Heart left ventricle (tissue), 13 donors: Measurements from ENCODE around the gene ANKH.

Experiments
- CTCF ChIP-seq, 12 donors: fragments of 200-600 bp; sonication (generic) in 4 of 12; IDR thresholded peaks; one replicate each; pipeline versions ENCODE4 v1.5.0 to v1.8.0; 2018 to 2022; ENCODE audit warnings: antibody characterized with exemption in 12 of 12, mild to moderate bottlenecking in 5 of 12
- POLR2A ChIP-seq, 2 donors: fragments of 450-650 bp; IDR thresholded peaks; one replicate each; pipeline ENCODE4 v1.6.1; 2017; ENCODE audit warnings: antibody characterized with exemption in 2 of 2, mild to moderate bottlenecking in 2 of 2, moderate library complexity in 2 of 2
- donor health status: ischemic (EF 13 %, LVEDD 7.1; RV severe dilation, severe dysfunction).
- donor health status: DM: no; HTN: yes; CAD: no.
- donor health status: DM: no; HTN: no; CAD: no.
- donor health status: ischemic (EF 25% LVEDD 6.9; RV normal size, moderate dysfunction).
- donor health status: ischemic (EF 25% LVEDD 5.7; RV mildly dilated, moderate dysfunction).
- donor health status: ischemic (EF 35%, LVEDD 5.7; RV mildly dilated, moderate dysfunction).
- donor health status: nonischemic (EF 11% LVEDD 7.7; RV severe dilation, severe dysfunction).
- donor health status: DM: yes; HTN: yes; CAD: no.
- donor health status: PGD.
- donor health status: ischemic (EF 29% LVEDD 5.4; RV normal size, mild dysfunction).
- donor health status: nonischemic (EF 23%, LVEDD 6.1; RV moderate dilation, normal function).

- TF ChIP-seq CTCF (IDR thresholded peaks at IDR 0.05) (no peak), POLR2A (IDR thresholded peaks at IDR 0.05) (no peak)
These were observed 147.9 kb downstream of the ANKH start for GRCh38 chr5:14723701-14724132.
